ENCODE measurements around the gene GARRE1.

GRCh38 chr19:34209726-34210125 lies 44.6 kb upstream of the GARRE1 start:
- TF ChIP-seq REST (IDR thresholded peaks at IDR 0.05; ENCODE audit: insufficient read depth in 1 of 2, low read depth in 2 of 2, low read length in 2 of 2) (no peak), SIN3A (IDR thresholded peaks at IDR 0.05; ENCODE audit: borderline replicate concordance, insufficient read depth, low read length) (no peak), TAF1 (IDR thresholded peaks at IDR 0.05; ENCODE audit: borderline replicate concordance, insufficient read depth, low read length) (no peak), POLR2AphosphoS5 (IDR thresholded peaks at IDR 0.05; ENCODE audit: low read depth, low read length) (no peak), FOXP2 (optimal IDR thresholded peaks at IDR 0.05; ENCODE audit: borderline replicate concordance, extremely low read depth, extremely low read length, insufficient read depth) (no peak)

Data from PFSK-1 (cell line).